ENCODE data around the gene SCRN1. TPM values are rescaled to one million over a fixed set of nuclear protein-coding genes. Genes with fewer than 3 reads are reported as not detected.

The SCRN1 gene
- total RNA-seq, 2 donors from 2014 or later = 20.4 to 30.4 TPM

- H3K9me3 ChIP-seq = no peaks in the 10 kb centered on the region
- peaks cover 4 to 25% of the 10 kb centered on the region in 2 donors for H3K36me3 ChIP-seq (replicated peaks in 1 of 2; ENCODE audit: insufficient read depth in 1 of 2, low read depth in 2 of 2)
- no peak for TF ChIP-seq POLR2A (IDR thresholded peaks at IDR 0.05)
- TF ChIP-seq, protein P1, sequence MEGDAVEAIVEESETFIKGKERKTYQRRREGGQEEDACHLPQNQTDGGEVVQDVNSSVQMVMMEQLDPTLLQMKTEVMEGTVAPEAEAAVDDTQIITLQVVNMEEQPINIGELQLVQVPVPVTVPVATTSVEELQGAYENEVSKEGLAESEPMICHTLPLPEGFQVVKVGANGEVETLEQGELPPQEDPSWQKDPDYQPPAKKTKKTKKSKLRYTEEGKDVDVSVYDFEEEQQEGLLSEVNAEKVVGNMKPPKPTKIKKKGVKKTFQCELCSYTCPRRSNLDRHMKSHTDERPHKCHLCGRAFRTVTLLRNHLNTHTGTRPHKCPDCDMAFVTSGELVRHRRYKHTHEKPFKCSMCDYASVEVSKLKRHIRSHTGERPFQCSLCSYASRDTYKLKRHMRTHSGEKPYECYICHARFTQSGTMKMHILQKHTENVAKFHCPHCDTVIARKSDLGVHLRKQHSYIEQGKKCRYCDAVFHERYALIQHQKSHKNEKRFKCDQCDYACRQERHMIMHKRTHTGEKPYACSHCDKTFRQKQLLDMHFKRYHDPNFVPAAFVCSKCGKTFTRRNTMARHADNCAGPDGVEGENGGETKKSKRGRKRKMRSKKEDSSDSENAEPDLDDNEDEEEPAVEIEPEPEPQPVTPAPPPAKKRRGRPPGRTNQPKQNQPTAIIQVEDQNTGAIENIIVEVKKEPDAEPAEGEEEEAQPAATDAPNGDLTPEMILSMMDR (IDR thresholded peaks at IDR 0.05) = no peak
- H3K4me3 ChIP-seq = no peak overlapping the region
- H3K27ac ChIP-seq = no peak overlapping the region
- intact Hi-C loops (cut with DNase I) = no loop called here
- WGBS, 2 donors = 92 to 99% methylated on average over 3 of the region's 3 CpGs
- no peaks in the 10 kb centered on the region for H3K27me3 ChIP-seq
- ATAC-seq (no peak), DNase-seq (no peak)
- no peaks in the 10 kb centered on the region for H3K4me1 ChIP-seq
These were observed 52.5 kb downstream of the SCRN1 start for GRCh38 chr7:29937132-29937531.

DNA sequence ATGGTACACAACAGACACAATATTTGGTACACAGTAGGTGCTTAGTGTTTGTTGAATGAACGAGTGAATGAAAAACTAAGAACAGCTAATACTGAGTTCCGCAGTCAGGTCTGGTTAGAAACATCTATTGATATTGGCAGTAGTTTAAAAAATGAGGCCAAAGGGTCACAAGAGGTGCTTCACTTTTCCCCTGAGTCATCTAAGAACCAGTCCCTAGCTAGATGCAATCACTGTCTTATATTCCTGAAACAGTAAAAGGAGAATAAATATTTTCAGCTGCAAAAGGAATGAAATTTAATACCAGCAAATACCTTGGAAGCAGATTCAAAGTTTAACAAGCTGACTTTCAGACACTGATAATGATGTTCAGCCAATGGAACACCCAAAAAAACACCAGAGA, 54.5 kb downstream of the SCRN1 start:
- peaks cover 4 to 25% of the 10 kb centered on the region in 2 donors for H3K36me3 ChIP-seq (replicated peaks in 1 of 2; ENCODE audit: insufficient read depth in 1 of 2, low read depth in 2 of 2)
- WGBS, 2 donors = 83 to 95% methylated on average over 2 of the region's 2 CpGs

GRCh38 chr7:29929018-29929807, 60.4 kb downstream of the SCRN1 start:
- H3K4me3 ChIP-seq = no peak overlapping the region
- no peak for ATAC-seq
- DNase-seq = no peak
- H3K36me3 ChIP-seq (replicated peaks in 1 of 2; ENCODE audit: insufficient read depth in 1 of 2, low read depth in 2 of 2) = peaks cover 0 to 5% of the 10 kb centered on the region in 2 donors
- no peak for TF ChIP-seq POLR2A (IDR thresholded peaks at IDR 0.05)
- TF ChIP-seq, protein P1 (IDR thresholded peaks at IDR 0.05) = no peak
- H3K4me1 ChIP-seq = no peaks in the 10 kb centered on the region
- intact Hi-C loops (cut with DNase I) = no loop called here
- WGBS, 2 donors = 82 to 88% methylated on average over 8 to 17 of the region's 17 CpGs
- H3K27ac ChIP-seq = no peak overlapping the region
- no peaks in the 10 kb centered on the region for H3K27me3 ChIP-seq
- no peaks in the 10 kb centered on the region for H3K9me3 ChIP-seq

More for the DNA sequence above, 54.5 kb downstream of the SCRN1 start:
- H3K4me1 ChIP-seq = no peaks in the 10 kb centered on the region
- TF ChIP-seq POLR2A (IDR thresholded peaks at IDR 0.05) = no peak
- TF ChIP-seq, protein P1 (IDR thresholded peaks at IDR 0.05) = no peak
- H3K27me3 ChIP-seq = no peaks in the 10 kb centered on the region
- intact Hi-C loops (cut with DNase I) = no loop called here
- no peak for DNase-seq
- H3K9me3 ChIP-seq = no peaks in the 10 kb centered on the region
- ATAC-seq = no peak
- H3K4me3 ChIP-seq = no peak overlapping the region
- no peak overlapping the region for H3K27ac ChIP-seq

- intact Hi-C loops (cut with DNase I) = no loop called here
These were observed 62.9 kb downstream of the SCRN1 start for GRCh38 chr7:29926741-29927140.

More at GRCh38 chr7:29926741-29927140, 62.9 kb downstream of the SCRN1 start:
- H3K27ac ChIP-seq = no peak overlapping the region
- no peaks in the 10 kb centered on the region for H3K4me1 ChIP-seq
- ATAC-seq = no peak
- no peaks in the 10 kb centered on the region for H3K27me3 ChIP-seq
- DNase-seq = no peak
- no peak for TF ChIP-seq POLR2A (IDR thresholded peaks at IDR 0.05)
- TF ChIP-seq, protein P1 (IDR thresholded peaks at IDR 0.05) = no peak
- no peak overlapping the region for H3K4me3 ChIP-seq
- H3K36me3 ChIP-seq (replicated peaks in 1 of 2; ENCODE audit: insufficient read depth in 1 of 2, low read depth in 2 of 2) = peaks cover 0 to 5% of the 10 kb centered on the region in 2 donors
- 64 to 83% methylated on average over 5 of the region's 5 CpGs for WGBS, 2 donors
- H3K9me3 ChIP-seq = no peaks in the 10 kb centered on the region
